ENCODE results near the gene OR1G1. TPM values are rescaled to one million over a fixed set of nuclear protein-coding genes. Genes with fewer than 3 reads are reported as not detected.

The OR1G1 gene
- not detected in 5 replicates for total RNA-seq (2022; extraction: Qiagen RNA extraction)

GRCh38 chr17:3127451-3127850 lies at the start of gene OR1G1:
Gene OR1G1, minus strand, starts transcription at chr17:3127551. Its CDS starts 0 bp downstream, at chr17:3127551.

DNA sequence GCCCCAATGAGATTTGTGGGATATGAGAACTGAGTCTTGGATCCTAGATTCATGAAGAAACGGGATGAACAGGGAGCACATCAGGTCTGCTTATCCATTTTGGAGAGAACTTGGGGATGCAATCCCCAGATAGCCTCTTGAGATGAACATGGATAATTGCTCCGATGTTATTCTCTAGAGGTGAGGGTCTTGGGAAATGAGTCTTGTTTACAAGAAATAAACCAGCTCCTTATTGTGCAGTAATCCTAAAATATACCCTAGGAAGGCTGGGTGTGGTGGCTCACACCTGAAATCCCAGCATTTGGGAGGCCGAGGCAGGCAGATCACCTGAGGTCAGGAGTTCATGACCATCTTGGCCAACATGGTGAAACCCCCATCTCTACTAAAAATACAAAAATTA lies 23.0 kb downstream of the OR1G1 start, which contains the start of gene OR1D2:
TSS of gene OR1D2 (minus strand) at position 101 of the 400 bp plus-strand sequence. CDS start 11,426 bp downstream, outside the sequence.

Other genes with a start within 250 kb of the OR1G1 start
- gene OR1D5, start 63.9 kb downstream of the OR1G1 start, total RNA-seq (2022; extraction: Qiagen RNA extraction), result not detected in 5 replicates
- gene OR1D2, start 23.1 kb downstream of the OR1G1 start, total RNA-seq (2022; extraction: Qiagen RNA extraction), result not detected in 5 replicates
- not detected in 5 replicates for gene OR1A2, start 70.0 kb upstream of the OR1G1 start, total RNA-seq (2022; extraction: Qiagen RNA extraction)
- gene OR1A1, start 80.1 kb upstream of the OR1G1 start, total RNA-seq (2022; extraction: Qiagen RNA extraction), result not detected in 5 replicates
- gene OR3A1, start 170.8 kb upstream of the OR1G1 start, total RNA-seq (2022; extraction: Qiagen RNA extraction), result not detected in 5 replicates